ENCODE measurements around the gene RRBP1.

Gene RRBP1

GRCh38 chr20:17645546-17646208, 36.4 kb downstream of the RRBP1 start:
- DNase-seq: no peak

- no peak for DNase-seq
Observed at GRCh38 chr20:17645010-17645409, 37.0 kb downstream of the RRBP1 start.

GRCh38 chr20:17644451-17644850, 37.6 kb downstream of the RRBP1 start:
- no peak for DNase-seq

- DNase-seq: no peak
Observed at GRCh38 chr20:17643531-17644188, 38.4 kb downstream of the RRBP1 start.

- no peak for DNase-seq
Observed at GRCh38 chr20:17642404-17643269, 39.4 kb downstream of the RRBP1 start.

- DNase-seq: no peak
Observed at GRCh38 chr20:17641993-17642392, 40.0 kb downstream of the RRBP1 start.

- DNase-seq: no peak
Observed at GRCh38 chr20:17641520-17641964, 40.5 kb downstream of the RRBP1 start.

GRCh38 chr20:17640875-17641378, 41.1 kb downstream of the RRBP1 start:
- DNase-seq: no peak

GRCh38 chr20:17640146-17640874, 41.7 kb downstream of the RRBP1 start:
- DNase-seq: no peak

GRCh38 chr20:17638835-17639407, 43.1 kb downstream of the RRBP1 start:
- no peak for DNase-seq

- DNase-seq: no peak
Observed at GRCh38 chr20:17637985-17638640, 43.9 kb downstream of the RRBP1 start.

- no peak for DNase-seq
Observed at GRCh38 chr20:17637413-17637780, 44.6 kb downstream of the RRBP1 start.

- DNase-seq: no peak
Observed at GRCh38 chr20:17636523-17637412, 45.3 kb downstream of the RRBP1 start.

GRCh38 chr20:17635332-17636244, 46.5 kb downstream of the RRBP1 start:
- no peak for DNase-seq

GRCh38 chr20:17634661-17635331, 47.2 kb downstream of the RRBP1 start:
- DNase-seq: no peak

- DNase-seq: no peak
Observed at GRCh38 chr20:17633850-17634500, 48.1 kb downstream of the RRBP1 start.

- no peak for DNase-seq
Observed at GRCh38 chr20:17633221-17633849, 48.7 kb downstream of the RRBP1 start.

Measured in activated naive CD4-positive, alpha-beta T cell (primary cell).